ENCODE measurements around the gene MAZ.

The MAZ gene

GRCh38 chr16:29805232-29806098, 864 bp upstream of the MAZ start:
- H3K36me3 ChIP-seq (ENCODE audit: control insufficient read depth in 1 of 2, insufficient read depth in 2 of 2, low read length in 2 of 2): peaks cover 12 to 22% of the 10 kb centered on the region in 2 donors
- peak overlapping the region; percentile 79 to 90 for H3K4me3 ChIP-seq (ENCODE audit: low read depth in 1 of 2, low read length in 2 of 2)
- H3K27ac ChIP-seq (ENCODE audit: low read length): peak overlapping the region; percentile 93
- no peaks in the 10 kb centered on the region for H3K9me3 ChIP-seq (ENCODE audit: control insufficient read depth in 1 of 2, low read length in 2 of 2)
- H3K27me3 ChIP-seq (ENCODE audit: low read depth, low read length): no peaks in the 10 kb centered on the region
- H3K4me1 ChIP-seq (ENCODE audit: control insufficient read depth in 1 of 2, insufficient read depth in 2 of 2, low read length in 2 of 2): peaks cover 25 to 40% of the 10 kb centered on the region in 2 donors

DNA sequence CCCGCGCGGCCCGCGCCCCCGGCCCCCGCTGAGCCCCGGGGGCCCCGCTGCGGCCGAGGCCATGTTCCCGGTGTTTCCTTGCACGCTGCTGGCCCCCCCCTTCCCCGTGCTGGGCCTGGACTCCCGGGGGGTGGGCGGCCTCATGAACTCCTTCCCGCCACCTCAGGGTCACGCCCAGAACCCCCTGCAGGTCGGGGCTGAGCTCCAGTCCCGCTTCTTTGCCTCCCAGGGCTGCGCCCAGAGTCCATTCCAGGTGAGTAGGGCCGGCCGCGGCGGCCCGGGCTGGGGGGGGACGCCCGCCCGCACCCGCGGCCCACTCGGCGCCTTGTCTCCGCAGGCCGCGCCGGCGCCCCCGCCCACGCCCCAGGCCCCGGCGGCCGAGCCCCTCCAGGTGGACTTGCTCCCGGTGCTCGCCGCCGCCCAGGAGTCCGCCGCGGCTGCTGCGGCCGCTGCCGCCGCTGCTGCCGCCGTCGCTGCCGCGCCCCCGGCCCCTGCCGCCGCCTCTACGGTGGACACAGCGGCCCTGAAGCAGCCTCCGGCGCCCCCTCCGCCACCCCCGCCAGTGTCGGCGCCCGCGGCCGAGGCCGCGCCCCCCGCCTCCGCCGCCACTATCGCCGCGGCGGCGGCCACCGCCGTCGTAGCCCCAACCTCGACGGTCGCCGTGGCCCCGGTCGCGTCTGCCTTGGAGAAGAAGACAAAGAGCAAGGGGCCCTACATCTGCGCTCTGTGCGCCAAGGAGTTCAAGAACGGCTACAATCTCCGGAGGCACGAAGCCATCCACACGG, 504 bp downstream of the MAZ start:
- peak overlapping the region; percentile 64 to 80 for H3K4me3 ChIP-seq (ENCODE audit: low read depth in 1 of 2, low read length in 2 of 2)
- no peaks in the 10 kb centered on the region for H3K9me3 ChIP-seq (ENCODE audit: control insufficient read depth in 1 of 2, low read length in 2 of 2)
- peaks cover 6 to 17% of the 10 kb centered on the region in 2 donors for H3K36me3 ChIP-seq (ENCODE audit: control insufficient read depth in 1 of 2, insufficient read depth in 2 of 2, low read length in 2 of 2)
- peak overlapping the region; percentile 91 for H3K27ac ChIP-seq (ENCODE audit: low read length)
- peaks cover 31 to 47% of the 10 kb centered on the region in 2 donors for H3K4me1 ChIP-seq (ENCODE audit: control insufficient read depth in 1 of 2, insufficient read depth in 2 of 2, low read length in 2 of 2)
- no peaks in the 10 kb centered on the region for H3K27me3 ChIP-seq (ENCODE audit: low read depth, low read length)

GRCh38 chr16:29807426-29808218, 1.3 kb downstream of the MAZ start:
- peaks cover 31 to 53% of the 10 kb centered on the region in 2 donors for H3K4me1 ChIP-seq (ENCODE audit: control insufficient read depth in 1 of 2, insufficient read depth in 2 of 2, low read length in 2 of 2)
- peak overlapping the region; percentile 64 to 80 for H3K4me3 ChIP-seq (ENCODE audit: low read depth in 1 of 2, low read length in 2 of 2)
- peaks cover 6 to 17% of the 10 kb centered on the region in 2 donors for H3K36me3 ChIP-seq (ENCODE audit: control insufficient read depth in 1 of 2, insufficient read depth in 2 of 2, low read length in 2 of 2)
- H3K27ac ChIP-seq (ENCODE audit: low read length): peak overlapping the region; percentile 91
- no peaks in the 10 kb centered on the region for H3K9me3 ChIP-seq (ENCODE audit: control insufficient read depth in 1 of 2, low read length in 2 of 2)
- H3K27me3 ChIP-seq (ENCODE audit: low read depth, low read length): no peaks in the 10 kb centered on the region

- Histone ChIP-seq H3K27me3 (ENCODE audit: low read depth, low read length) (no peaks in the 10 kb centered on the region), H3K9me3 (ENCODE audit: control insufficient read depth in 1 of 2, low read length in 2 of 2) (no peaks in the 10 kb centered on the region), H3K4me1 (ENCODE audit: control insufficient read depth in 1 of 2, insufficient read depth in 2 of 2, low read length in 2 of 2) (peaks cover 31 to 61% of the 10 kb centered on the region in 2 donors), H3K36me3 (ENCODE audit: control insufficient read depth in 1 of 2, insufficient read depth in 2 of 2, low read length in 2 of 2) (peaks cover 6 to 17% of the 10 kb centered on the region in 2 donors), H3K27ac (ENCODE audit: low read length) (peak overlapping the region; percentile 91), H3K4me3 (ENCODE audit: low read depth in 1 of 2, low read length in 2 of 2) (peak overlapping the region; percentile 64 to 80)
Measured at GRCh38 chr16:29808219-29808900, 2.0 kb downstream of the MAZ start.

GRCh38 chr16:29809031-29809747, 2.9 kb downstream of the MAZ start:
- Histone ChIP-seq H3K4me3 (ENCODE audit: low read depth in 1 of 2, low read length in 2 of 2) (peak overlapping the region; percentile 64 to 80), H3K27me3 (ENCODE audit: low read depth, low read length) (no peaks in the 10 kb centered on the region), H3K36me3 (ENCODE audit: control insufficient read depth in 1 of 2, insufficient read depth in 2 of 2, low read length in 2 of 2) (peaks cover 6 to 17% of the 10 kb centered on the region in 2 donors), H3K9me3 (ENCODE audit: control insufficient read depth in 1 of 2, low read length in 2 of 2) (no peaks in the 10 kb centered on the region), H3K4me1 (ENCODE audit: control insufficient read depth in 1 of 2, insufficient read depth in 2 of 2, low read length in 2 of 2) (peaks cover 26 to 65% of the 10 kb centered on the region in 2 donors), H3K27ac (ENCODE audit: low read length) (peak overlapping the region; percentile 91)

GRCh38 chr16:29809850-29810698, 3.7 kb downstream of the MAZ start:
- Histone ChIP-seq H3K27me3 (ENCODE audit: low read depth, low read length) (no peaks in the 10 kb centered on the region), H3K36me3 (ENCODE audit: control insufficient read depth in 1 of 2, insufficient read depth in 2 of 2, low read length in 2 of 2) (peaks cover 6 to 15% of the 10 kb centered on the region in 2 donors), H3K27ac (ENCODE audit: low read length) (no peak overlapping the region), H3K4me1 (ENCODE audit: control insufficient read depth in 1 of 2, insufficient read depth in 2 of 2, low read length in 2 of 2) (peaks cover 22 to 69% of the 10 kb centered on the region in 2 donors), H3K9me3 (ENCODE audit: control insufficient read depth in 1 of 2, low read length in 2 of 2) (no peaks in the 10 kb centered on the region), H3K4me3 (ENCODE audit: low read depth in 1 of 2, low read length in 2 of 2) (no peak overlapping the region)

GRCh38 chr16:29810699-29811169, 4.4 kb downstream of the MAZ start:
- Histone ChIP-seq H3K36me3 (ENCODE audit: control insufficient read depth in 1 of 2, insufficient read depth in 2 of 2, low read length in 2 of 2) (peaks cover 6 to 13% of the 10 kb centered on the region in 2 donors), H3K9me3 (ENCODE audit: control insufficient read depth in 1 of 2, low read length in 2 of 2) (no peaks in the 10 kb centered on the region), H3K4me3 (ENCODE audit: low read depth in 1 of 2, low read length in 2 of 2) (peak overlapping the region; percentile 69 to 77), H3K27ac (ENCODE audit: low read length) (peak overlapping the region; percentile 67), H3K27me3 (ENCODE audit: low read depth, low read length) (no peaks in the 10 kb centered on the region), H3K4me1 (ENCODE audit: control insufficient read depth in 1 of 2, insufficient read depth in 2 of 2, low read length in 2 of 2) (peaks cover 25 to 73% of the 10 kb centered on the region in 2 donors)

DNA sequence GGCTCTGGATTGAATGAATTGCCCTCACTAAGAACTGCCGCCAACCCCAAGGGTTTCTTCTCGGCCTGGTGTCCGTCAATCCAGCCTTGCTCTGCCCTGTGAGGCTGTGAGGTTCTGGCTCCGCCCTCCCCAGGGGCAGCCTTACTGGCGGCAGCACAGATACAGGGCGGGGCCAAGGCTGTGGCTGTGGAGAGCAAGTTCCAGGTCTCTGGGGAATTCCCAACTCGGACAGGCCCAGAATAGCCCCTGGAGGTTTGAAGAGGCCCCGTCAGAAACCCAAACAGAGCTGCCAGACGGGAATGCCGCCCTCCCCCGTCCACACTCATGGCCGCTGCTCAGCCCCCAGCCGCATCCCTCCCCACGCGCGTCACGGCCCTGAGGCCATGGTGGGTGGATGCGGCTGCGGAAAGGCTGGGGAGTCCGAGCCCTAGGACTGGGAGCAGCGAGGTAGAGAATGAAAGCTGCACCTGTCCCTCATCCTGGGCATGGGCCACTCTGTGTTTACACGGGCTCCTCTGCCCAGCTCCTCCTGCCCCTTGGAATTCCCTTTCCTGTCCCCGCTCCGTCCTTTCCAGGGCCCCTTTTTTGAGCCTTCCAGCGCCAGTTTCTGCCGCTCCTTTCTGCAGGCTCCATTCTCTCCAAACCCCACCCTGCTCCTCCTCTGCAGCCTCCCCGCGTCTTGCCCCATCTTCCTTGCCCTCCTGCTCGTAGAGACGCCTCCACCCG, 5.0 kb downstream of the MAZ start:
- H3K27ac ChIP-seq (ENCODE audit: low read length): peak overlapping the region; percentile 67
- H3K4me3 ChIP-seq (ENCODE audit: low read depth in 1 of 2, low read length in 2 of 2): peak overlapping the region; percentile 69 to 77
- no peaks in the 10 kb centered on the region for H3K27me3 ChIP-seq (ENCODE audit: low read depth, low read length)
- peaks cover 25 to 74% of the 10 kb centered on the region in 2 donors for H3K4me1 ChIP-seq (ENCODE audit: control insufficient read depth in 1 of 2, insufficient read depth in 2 of 2, low read length in 2 of 2)
- H3K9me3 ChIP-seq (ENCODE audit: control insufficient read depth in 1 of 2, low read length in 2 of 2): no peaks in the 10 kb centered on the region
- H3K36me3 ChIP-seq (ENCODE audit: control insufficient read depth in 1 of 2, insufficient read depth in 2 of 2, low read length in 2 of 2): peaks cover 6 to 13% of the 10 kb centered on the region in 2 donors

Data from muscle layer of duodenum (tissue), 2 donors.